Subcutaneous adipose tissue (tissue), 4 donors: ENCODE data around the gene PACS2. TPM values are rescaled to one million over a fixed set of nuclear protein-coding genes. Genes with fewer than 3 reads are reported as not detected.

Experiments used
- CTCF ChIP-seq: fragments of 450-650 bp; IDR thresholded peaks from one replicate; pipeline ENCODE4 v1.5.1; 2016; ENCODE audit warnings: low read depth, mild to moderate bottlenecking, control low read depth, antibody characterized with exemption, moderate library complexity
- total RNA-seq, 4 donors: library from RNA; depleted of rRNA; stranded (reverse); fragments of >200 nt; gene quantifications; one replicate each; pipeline ENCODE4 v1.1.0, GENCODE V29; 2016

Gene PACS2
- total RNA-seq, 4 donors from 2014 or later, result 37.2 to 124 (median 57.8) TPM

DNA sequence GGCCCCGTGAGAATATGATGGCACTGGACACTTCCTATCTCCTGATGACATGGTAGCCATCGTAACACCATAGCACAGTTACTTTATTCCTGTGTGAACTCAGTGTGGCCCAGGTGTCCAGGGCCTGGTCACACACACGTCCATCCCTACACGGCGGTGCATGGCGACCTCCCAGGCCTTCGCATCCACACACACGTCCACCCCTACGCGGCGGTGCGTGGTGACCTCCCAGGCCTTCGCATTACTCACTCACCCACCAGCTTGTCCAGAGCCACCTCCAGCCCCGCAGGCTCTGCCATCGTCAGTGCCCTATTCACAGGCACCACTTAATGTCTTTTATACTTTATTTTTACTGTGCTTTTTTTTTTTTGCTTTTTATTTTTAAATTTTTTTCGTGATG is 44.4 kb downstream of the PACS2 start:
- TF ChIP-seq CTCF, result no peak

GRCh38 chr14:105363847-105364708 is 49.5 kb downstream of the PACS2 start:
- TF ChIP-seq CTCF, result no peak

DNA sequence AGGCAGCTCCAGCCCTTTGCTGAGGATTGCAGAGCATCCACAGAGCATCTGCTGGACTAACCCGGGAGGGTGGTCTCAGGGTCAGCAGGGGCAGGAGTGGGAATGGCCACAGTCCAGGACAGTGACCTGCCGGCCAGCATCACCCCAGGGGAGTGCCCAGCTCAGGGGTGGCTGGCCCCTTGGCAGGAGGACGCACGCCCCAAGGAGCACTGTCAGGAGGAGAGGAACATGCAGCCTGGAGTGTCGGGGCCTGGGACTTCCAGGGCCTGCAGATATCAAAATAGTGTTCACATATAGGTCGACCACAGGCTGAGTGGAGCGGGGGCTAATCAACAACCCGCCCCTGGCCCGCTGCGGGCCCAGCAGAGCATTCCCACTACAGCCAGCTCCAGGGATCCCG is 50.6 kb downstream of the PACS2 start:
- TF ChIP-seq CTCF, result no peak

DNA sequence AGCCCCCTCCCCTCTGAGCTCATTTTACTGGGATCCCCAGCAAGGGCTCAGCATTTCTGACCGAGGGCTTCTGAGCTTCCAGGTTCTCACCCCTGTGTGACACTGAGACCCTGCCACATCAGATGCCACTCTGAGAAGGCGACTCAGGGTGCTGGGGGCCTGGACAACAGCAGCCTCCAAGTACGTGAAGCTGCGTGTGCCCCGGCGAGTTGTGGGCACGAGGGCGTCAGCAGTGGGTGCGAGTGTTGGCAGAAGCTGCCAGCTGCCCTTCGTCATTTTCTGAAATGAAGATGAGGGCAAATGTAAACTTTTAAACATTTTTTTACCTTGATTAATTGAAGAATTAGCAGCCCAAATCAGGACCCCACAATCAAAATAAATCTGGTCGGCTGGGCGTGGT is 51.1 kb downstream of the PACS2 start:
- no peak for TF ChIP-seq CTCF

GRCh38 chr14:105366386-105367074 is 52.0 kb downstream of the PACS2 start:
- no peak for TF ChIP-seq CTCF

DNA sequence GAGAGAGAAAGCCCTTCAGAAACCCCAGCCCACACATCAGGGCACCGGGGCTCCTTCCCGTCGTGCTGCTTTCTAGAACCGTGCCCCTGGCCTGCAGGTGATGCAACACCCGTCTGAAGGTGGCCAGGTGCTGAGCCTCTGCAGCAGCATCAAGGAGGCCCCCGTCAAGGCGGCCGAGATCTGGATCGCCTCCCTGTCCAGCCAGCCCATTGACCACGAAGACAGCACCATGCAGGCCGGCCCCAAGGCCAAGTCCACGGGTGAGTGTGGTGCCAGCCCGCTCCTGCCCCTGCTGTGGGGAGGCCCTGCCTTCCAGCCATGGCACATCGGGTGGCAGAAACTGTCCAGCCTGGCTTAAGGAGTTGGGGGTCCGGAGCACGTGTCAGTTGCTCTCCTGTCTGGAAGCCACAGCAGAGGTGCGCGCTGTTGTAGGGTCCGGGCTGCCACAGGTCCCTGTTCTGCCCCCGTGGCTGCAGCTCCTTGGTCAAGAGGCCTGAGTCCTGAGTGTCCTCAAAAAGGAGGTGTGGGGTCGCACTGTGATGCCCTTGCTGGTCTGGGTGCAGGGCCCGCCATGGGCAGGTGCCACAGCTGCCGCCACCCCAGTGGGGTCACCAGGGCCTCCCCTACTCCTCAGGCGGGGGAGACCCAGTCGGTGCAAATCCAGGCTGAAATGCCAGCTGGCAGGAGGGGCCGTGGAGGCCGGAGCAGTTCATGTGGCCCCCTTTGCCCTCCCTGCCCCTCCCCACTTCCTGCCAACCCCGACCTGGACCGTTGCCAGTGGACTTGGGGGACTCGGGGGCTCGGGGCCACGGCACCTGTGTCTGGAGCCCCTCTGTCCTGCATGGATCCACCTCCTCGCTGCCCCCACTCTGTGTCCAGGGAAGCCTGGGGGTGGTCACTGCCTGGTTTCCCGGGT is 52.8 kb downstream of the PACS2 start:
- no peak for TF ChIP-seq CTCF
